CD14-positive monocyte (primary cell): ENCODE measurements around the gene CDK3. TPM values are rescaled to one million over a fixed set of nuclear protein-coding genes. Genes with fewer than 3 reads are reported as not detected.

ENCODE experiments used
- DNase-seq, 3 donors: peaks; one replicate each; pipeline ENCODE4 v3.0.0-alpha.2; 2011 to 2022
- H2AFZ ChIP-seq: 2 replicates; pipeline ENCODE4 v1.6.0; 2012; ENCODE audit warnings: mild to moderate bottlenecking, low read depth, low read length, inconsistent platforms; ENCODE audit not compliant: insufficient read depth, poor library complexity, severe bottlenecking
- H3K27ac ChIP-seq, 2 donors: 1 replicate in 1 of 2; 2 replicates in 1 of 2; pipeline ENCODE4 v1.5.1; 2012 to 2013; ENCODE audit warnings: low read length in 2 of 2, control low read depth in 1 of 2, inconsistent platforms in 1 of 2, low read depth in 1 of 2, mild to moderate bottlenecking in 1 of 2
- H3K27me3 ChIP-seq, 2 donors: one replicate each; pipeline versions ENCODE4 v1.6.0 to v1.6.1; 2011 to 2013; ENCODE audit warnings: low read length in 2 of 2; ENCODE audit not compliant: control insufficient read depth in 2 of 2, insufficient read depth in 2 of 2
- H3K36me3 ChIP-seq, 2 donors: replicated peaks in 1 of 2; 1 replicate in 1 of 2; 2 replicates in 1 of 2; pipeline versions ENCODE4 v1.5.1 to v1.6.1; 2012 to 2013; ENCODE audit warnings: low read length in 2 of 2, control low read depth in 1 of 2, inconsistent platforms in 1 of 2, mild to moderate bottlenecking in 1 of 2; ENCODE audit not compliant: insufficient read depth in 2 of 2, control insufficient read depth in 1 of 2
- H3K4me1 ChIP-seq, 2 donors: 1 replicate in 1 of 2; 2 replicates in 1 of 2; pipeline versions ENCODE4 v1.5.1 to v1.6.1; 2012 to 2013; ENCODE audit warnings: low read length in 2 of 2, control low read depth in 1 of 2, inconsistent platforms in 1 of 2, mild to moderate bottlenecking in 1 of 2, moderate library complexity in 1 of 2; ENCODE audit not compliant: insufficient read depth in 2 of 2, control insufficient read depth in 1 of 2
- H3K4me2 ChIP-seq: replicated peaks from 2 replicates; pipeline ENCODE3; 2012; ENCODE audit warnings: low read length, moderate library complexity, mild to moderate bottlenecking; ENCODE audit not compliant: poor library complexity, severe bottlenecking; ENCODE audit errors: extremely low read depth
- H3K4me3 ChIP-seq, 3 experiments: fragments of 200-600 bp in 1 of 3; sonication (generic) in 1 of 3; replicated peaks in 1 of 3; 1 replicate in 2 of 3; 2 replicates in 1 of 3; pipeline ENCODE4 v1.5.1; 2011 to 2013; ENCODE audit warnings: low read length in 3 of 3, mild to moderate bottlenecking in 3 of 3, control low read depth in 2 of 3, low read depth in 2 of 3, inconsistent platforms in 1 of 3, moderate library complexity in 1 of 3
- H3K79me2 ChIP-seq: 2 replicates; pipeline ENCODE4 v1.6.0; 2012; ENCODE audit warnings: mild to moderate bottlenecking, control low read depth, inconsistent platforms, low read length, moderate library complexity; ENCODE audit not compliant: insufficient read depth
- H3K9ac ChIP-seq: 2 replicates; pipeline ENCODE4 v1.6.0; 2017; ENCODE audit warnings: low read length, mild to moderate bottlenecking; ENCODE audit not compliant: insufficient read depth, poor library complexity, severe bottlenecking
- H3K9me3 ChIP-seq, 2 donors: replicated peaks in 1 of 2; 1 replicate in 1 of 2; 2 replicates in 1 of 2; pipeline versions ENCODE4 v1.5.1 to v1.6.1; 2012 to 2013; ENCODE audit warnings: low read length in 2 of 2, control low read depth in 1 of 2; ENCODE audit not compliant: control insufficient read depth in 1 of 2, insufficient read depth in 1 of 2
- H4K20me1 ChIP-seq: 2 replicates; pipeline ENCODE4 v1.6.0; 2012; ENCODE audit warnings: mild to moderate bottlenecking, low read length, control low read depth, moderate library complexity; ENCODE audit not compliant: insufficient read depth
- H3K27ac Mint-ChIP-seq, 7 donors: one replicate each; pipeline ENCODE4 v1.8.0; 2020; ENCODE audit warnings: mild to moderate bottlenecking in 7 of 7, mixed read lengths in 7 of 7, moderate library complexity in 6 of 7, inconsistent platforms in 2 of 7
- H3K27me3 Mint-ChIP-seq, 3 donors: one replicate each; pipeline ENCODE4 v1.8.0; 2021 to 2022; ENCODE audit warnings: low read depth in 3 of 3, mild to moderate bottlenecking in 3 of 3, mixed read lengths in 3 of 3, moderate library complexity in 3 of 3, inconsistent platforms in 1 of 3
- H3K36me3 Mint-ChIP-seq, 2 donors: one replicate each; pipeline ENCODE4 v1.8.0; 2020; ENCODE audit warnings: mixed read lengths in 2 of 2, inconsistent platforms in 1 of 2, mild to moderate bottlenecking in 1 of 2
- H3K4me1 Mint-ChIP-seq: one replicate; pipeline ENCODE4 v1.8.0; 2020; ENCODE audit warnings: mild to moderate bottlenecking, mixed read lengths
- H3K4me3 Mint-ChIP-seq, 2 donors: one replicate each; pipeline ENCODE4 v1.8.0; 2020; ENCODE audit warnings: mild to moderate bottlenecking in 2 of 2, mixed read lengths in 2 of 2, moderate library complexity in 1 of 2
- H3K9me3 Mint-ChIP-seq, 7 donors: one replicate each; pipeline ENCODE4 v1.8.0; 2020 to 2022; ENCODE audit warnings: mixed read lengths in 7 of 7, mild to moderate bottlenecking in 6 of 7, moderate library complexity in 6 of 7, inconsistent platforms in 2 of 7
- CTCF ChIP-seq: fragments of 200-600 bp; IDR thresholded peaks from one replicate; pipeline ENCODE4 v1.8.0; 2022; ENCODE audit warnings: antibody characterized with exemption, mild to moderate bottlenecking
- WGBS: methylation state at CpG from one replicate; pipeline ENCODE4 v1.1.5; 2013; ENCODE audit warnings: missing lambda C conversion rate; ENCODE audit not compliant: insufficient coverage; 5-methylcytosine and 5-hydroxymethylcytosine counted together
- intact Hi-C, 2 donors: fragments of 100-400 bp; cut with micrococcal nuclease; formaldehyde crosslinking; loops; one replicate each; pipeline versions ENCODE4 v1.15.0 to v1.15.1; 2023
- polyA plus RNA-seq, 3 donors: library from polyadenylated mRNA; depleted of rRNA in 1 of 3; unstranded in 2 of 3; stranded (reverse) in 1 of 3; fragments of 300-500 nt in 2 of 3; fragments of >200 nt in 1 of 3; fragmentation: Illumina TruSeq in 2 of 3; gene quantifications; 1 replicate in 2 of 3; 2 replicates in 1 of 3; pipeline ENCODE4 v1.2.3, GENCODE V29; 2012 to 2021

The CDK3 gene
- polyA plus RNA-seq, 3 donors: 25.5 TPM; not detected in 2

GRCh38 chr17:76032073-76032779 lies 31.6 kb downstream of the CDK3 start:
- no peak overlapping the region for H3K4me2 ChIP-seq
- Mint-ChIP-seq H3K27me3 (peaks cover 12 to 14% (median 12%) of the 10 kb centered on the region in 3 donors), H3K27ac (no peak overlapping the region), H3K9me3 (peaks cover 0 to 6% (median 0%) of the 10 kb centered on the region in 7 donors), H3K4me3 (no peak overlapping the region), H3K4me1 (peaks cover 17% of the 10 kb centered on the region), H3K36me3 (peaks cover 3% of the 10 kb centered on the region in 2 donors)
- H3K27ac ChIP-seq: no peak overlapping the region
- no peaks in the 10 kb centered on the region for H4K20me1 ChIP-seq
- no peak overlapping the region for H3K4me3 ChIP-seq
- no peak for DNase-seq
- peaks cover 0 to 2% of the 10 kb centered on the region in 2 donors for H3K27me3 ChIP-seq
- WGBS: 85% methylated on average over 16 of the region's 20 CpGs
- H3K36me3 ChIP-seq: no peaks in the 10 kb centered on the region
- no peak overlapping the region for H2AFZ ChIP-seq
- no peaks in the 10 kb centered on the region for H3K9me3 ChIP-seq
- H3K4me1 ChIP-seq: peaks cover 7 to 10% of the 10 kb centered on the region in 2 donors
- H3K79me2 ChIP-seq: no peaks in the 10 kb centered on the region
- intact Hi-C loops: no loop called here
- H3K9ac ChIP-seq: no peak overlapping the region
- TF ChIP-seq CTCF: no peak

- Histone ChIP-seq H3K4me2 (no peak overlapping the region), H3K4me3 (no peak overlapping the region), H3K27me3 (peaks cover 0 to 2% of the 10 kb centered on the region in 2 donors), H4K20me1 (no peaks in the 10 kb centered on the region), H3K36me3 (peaks cover 0 to 2% of the 10 kb centered on the region in 2 donors), H3K79me2 (no peaks in the 10 kb centered on the region), H3K9ac (no peak overlapping the region), H3K4me1 (peaks cover 7 to 10% of the 10 kb centered on the region in 2 donors), H3K9me3 (no peaks in the 10 kb centered on the region), H3K27ac (no peak overlapping the region), H2AFZ (no peak overlapping the region)
- H3K36me3 Mint-ChIP-seq: peaks cover 3 to 7% of the 10 kb centered on the region in 2 donors
- H3K4me3 Mint-ChIP-seq: no peak overlapping the region
- 95% methylated on average over 3 of the region's 5 CpGs for WGBS
- intact Hi-C loops: no loop called here
- no peak for TF ChIP-seq CTCF
- H3K4me1 Mint-ChIP-seq: peaks cover 12% of the 10 kb centered on the region
- no peak for DNase-seq
- H3K27ac Mint-ChIP-seq: no peak overlapping the region
- peaks cover 12 to 14% (median 12%) of the 10 kb centered on the region in 3 donors for H3K27me3 Mint-ChIP-seq
- peaks cover 0 to 6% (median 0%) of the 10 kb centered on the region in 7 donors for H3K9me3 Mint-ChIP-seq
Measured at GRCh38 chr17:76032780-76033108, 32.1 kb downstream of the CDK3 start.
